ENCODE measurements around the gene NSD2. TPM values are rescaled to one million over a fixed set of nuclear protein-coding genes. Genes with fewer than 3 reads are reported as not detected.
"Not testable (repeated sequence)": the region's sequence is repeated elsewhere in the genome, so short reads cannot be mapped to it uniquely, and the experiment has no call there.

The NSD2 gene
- polyA plus RNA-seq, 1 donor (not counting 4 experiments of a cell fraction or from before 2014, with no cell fraction given), result 22.6 TPM

DNA sequence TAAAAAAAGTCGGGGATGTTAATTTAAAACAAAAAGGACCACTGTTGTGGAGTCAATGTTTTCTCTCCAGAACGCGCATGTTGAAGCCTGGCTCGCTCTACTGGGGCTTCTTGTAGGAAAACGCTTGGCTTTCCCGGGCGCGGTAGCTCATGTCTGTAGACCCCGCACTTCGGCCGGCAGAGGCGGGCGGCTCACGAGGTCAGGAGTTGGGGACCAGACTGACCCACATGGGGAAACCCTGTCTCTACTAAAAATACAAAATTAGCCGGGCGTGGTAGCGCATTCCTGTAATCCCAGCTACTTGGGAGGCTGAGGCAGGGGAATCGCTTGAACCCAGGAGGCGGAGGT lies 122.0 kb downstream of the NSD2 start:
- Histone ChIP-seq H2AFZ (ENCODE audit: control insufficient read depth, low read length) (no peak overlapping the region), H3K9me1 (ENCODE audit: control insufficient read depth, extremely low read depth, insufficient read depth, low read length) (no peaks in the 10 kb centered on the region), H4K20me1 (ENCODE audit: control insufficient read depth, extremely low read depth, insufficient read depth, low read length) (no peaks in the 10 kb centered on the region), H3K4me2 (ENCODE audit: control insufficient read depth, extremely low read depth, insufficient read depth, low read depth, low read length) (no peak overlapping the region), H3K9me3 (ENCODE audit: control insufficient read depth, low read depth, low read length) (no peaks in the 10 kb centered on the region), H3K4me1 (ENCODE audit: control insufficient read depth, extremely low read depth, insufficient read depth, low read length) (peaks cover 3% of the 10 kb centered on the region), H3K4me3 (ENCODE audit: control insufficient read depth in 2 of 3, extremely low read depth in 1 of 3, insufficient read depth in 2 of 3, low read depth in 1 of 3, low read length in 3 of 3) (no peak overlapping the region), H3K27me3 (ENCODE audit: control insufficient read depth, extremely low read depth, insufficient read depth, low read length) (no peaks in the 10 kb centered on the region), H3K27ac (ENCODE audit: control insufficient read depth, insufficient read depth, low read length) (no peak overlapping the region), H3K79me2 (ENCODE audit: control insufficient read depth, insufficient read depth, low read length) (peaks cover 62% of the 10 kb centered on the region), H3K9ac (ENCODE audit: control insufficient read depth, extremely low read depth, insufficient read depth, low read length) (no peak overlapping the region), H3K36me3 (ENCODE audit: control insufficient read depth in 2 of 2, extremely low read depth in 1 of 2, insufficient read depth in 2 of 2, low read length in 2 of 2) (peaks cover 1 to 3% of the 10 kb centered on the region in 2 experiments)
- no peak for DNase-seq (ENCODE audit: low read depth, low spot score)
- no peak for FAIRE-seq
- dilution Hi-C loops (cut with MboI; ENCODE audit: extremely low pct_ligation_motif_present, low sequenced_read_pairs), result no loop called here
- TF ChIP-seq EZH2 (IDR thresholded peaks at IDR 0.05; ENCODE audit: low read length), result no peak
- TF ChIP-seq, protein P1, sequence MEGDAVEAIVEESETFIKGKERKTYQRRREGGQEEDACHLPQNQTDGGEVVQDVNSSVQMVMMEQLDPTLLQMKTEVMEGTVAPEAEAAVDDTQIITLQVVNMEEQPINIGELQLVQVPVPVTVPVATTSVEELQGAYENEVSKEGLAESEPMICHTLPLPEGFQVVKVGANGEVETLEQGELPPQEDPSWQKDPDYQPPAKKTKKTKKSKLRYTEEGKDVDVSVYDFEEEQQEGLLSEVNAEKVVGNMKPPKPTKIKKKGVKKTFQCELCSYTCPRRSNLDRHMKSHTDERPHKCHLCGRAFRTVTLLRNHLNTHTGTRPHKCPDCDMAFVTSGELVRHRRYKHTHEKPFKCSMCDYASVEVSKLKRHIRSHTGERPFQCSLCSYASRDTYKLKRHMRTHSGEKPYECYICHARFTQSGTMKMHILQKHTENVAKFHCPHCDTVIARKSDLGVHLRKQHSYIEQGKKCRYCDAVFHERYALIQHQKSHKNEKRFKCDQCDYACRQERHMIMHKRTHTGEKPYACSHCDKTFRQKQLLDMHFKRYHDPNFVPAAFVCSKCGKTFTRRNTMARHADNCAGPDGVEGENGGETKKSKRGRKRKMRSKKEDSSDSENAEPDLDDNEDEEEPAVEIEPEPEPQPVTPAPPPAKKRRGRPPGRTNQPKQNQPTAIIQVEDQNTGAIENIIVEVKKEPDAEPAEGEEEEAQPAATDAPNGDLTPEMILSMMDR (optimal IDR thresholded peaks at IDR 0.05 in 1 of 3, IDR thresholded peaks at IDR 0.05 in 1 of 3, conservative IDR thresholded peaks at IDR 0.05 in 1 of 3; ENCODE audit: extremely low read depth in 1 of 3, insufficient read depth in 2 of 3, low read length in 3 of 3), result no peak

DNA sequence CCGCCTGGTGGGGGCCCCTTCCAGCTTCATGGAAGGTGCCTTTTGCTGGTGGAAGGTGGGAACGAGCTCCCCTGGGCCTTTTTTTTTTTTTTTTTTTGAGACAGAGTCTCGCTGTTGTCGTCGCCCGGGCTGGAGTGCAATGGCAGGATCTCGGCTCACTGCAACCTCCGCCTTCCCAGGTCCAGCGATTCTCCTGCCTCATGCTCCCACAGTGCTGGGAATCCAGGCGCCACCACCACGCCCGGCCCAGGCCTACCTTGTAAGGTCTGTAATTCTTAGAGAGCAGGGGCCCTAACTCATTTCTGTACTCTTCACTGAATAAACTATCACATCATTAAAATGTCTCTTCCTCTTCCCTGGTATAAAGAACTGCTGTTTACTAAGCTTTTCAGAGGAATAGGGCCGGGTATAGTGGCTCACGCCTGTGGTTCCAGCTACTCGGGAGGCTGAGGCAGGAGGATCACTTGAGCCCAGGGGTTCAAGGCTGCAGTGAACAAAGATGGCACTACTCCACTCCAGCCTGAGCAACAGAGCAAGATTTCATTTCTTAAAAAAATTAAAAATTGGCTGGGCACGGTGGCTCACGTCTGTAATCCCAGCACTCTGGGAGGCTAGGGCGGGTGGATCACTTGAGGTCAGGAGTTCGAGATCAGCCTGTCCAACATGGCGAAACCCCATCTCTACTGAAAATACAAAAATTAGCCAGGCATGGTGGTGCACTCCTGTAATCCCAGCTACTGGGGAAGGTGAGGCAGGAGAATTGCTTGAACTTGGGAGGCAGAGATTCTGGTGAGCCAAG lies 122.7 kb downstream of the NSD2 start:
- FAIRE-seq; H2AFZ ChIP-seq (ENCODE audit: control insufficient read depth, low read length); H3K36me3 ChIP-seq (ENCODE audit: control insufficient read depth in 2 of 2, extremely low read depth in 1 of 2, insufficient read depth in 2 of 2, low read length in 2 of 2); H3K27ac ChIP-seq (ENCODE audit: control insufficient read depth, insufficient read depth, low read length); H3K4me1 ChIP-seq (ENCODE audit: control insufficient read depth, extremely low read depth, insufficient read depth, low read length); H3K4me3 ChIP-seq (ENCODE audit: control insufficient read depth in 2 of 3, extremely low read depth in 1 of 3, insufficient read depth in 2 of 3, low read depth in 1 of 3, low read length in 3 of 3); H3K9me1 ChIP-seq (ENCODE audit: control insufficient read depth, extremely low read depth, insufficient read depth, low read length); DNase-seq (ENCODE audit: low read depth, low spot score); H3K9me3 ChIP-seq (ENCODE audit: control insufficient read depth, low read depth, low read length); H3K9ac ChIP-seq (ENCODE audit: control insufficient read depth, extremely low read depth, insufficient read depth, low read length); H3K4me2 ChIP-seq (ENCODE audit: control insufficient read depth, extremely low read depth, insufficient read depth, low read depth, low read length); dilution Hi-C loops (cut with MboI; ENCODE audit: extremely low pct_ligation_motif_present, low sequenced_read_pairs); H3K27me3 ChIP-seq (ENCODE audit: control insufficient read depth, extremely low read depth, insufficient read depth, low read length); H4K20me1 ChIP-seq (ENCODE audit: control insufficient read depth, extremely low read depth, insufficient read depth, low read length): not testable (repeated sequence)
- H3K79me2 ChIP-seq (ENCODE audit: control insufficient read depth, insufficient read depth, low read length), result peaks cover 68% of the 10 kb centered on the region

DNA sequence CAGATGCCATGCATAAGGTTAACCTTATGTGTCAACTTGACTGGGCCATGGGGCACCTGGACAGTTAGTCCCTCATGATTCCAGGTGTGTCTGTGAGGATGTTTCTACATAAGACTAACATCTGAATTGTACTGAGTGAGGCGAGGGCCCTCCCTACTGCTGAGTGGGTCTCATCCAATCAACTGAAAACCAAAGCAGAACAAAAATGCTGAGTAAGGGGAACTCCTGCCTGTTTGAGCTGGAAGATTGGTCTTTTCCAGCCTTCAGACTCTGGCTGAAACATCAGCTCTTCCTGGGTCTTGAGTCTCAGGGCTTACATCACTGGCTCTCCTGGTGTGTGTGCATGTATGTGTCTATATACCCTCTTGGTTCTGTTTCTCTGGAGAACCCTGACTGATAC lies 123.7 kb downstream of the NSD2 start:
- Histone ChIP-seq H3K9me3 (ENCODE audit: control insufficient read depth, low read depth, low read length) (no peaks in the 10 kb centered on the region), H3K4me1 (ENCODE audit: control insufficient read depth, extremely low read depth, insufficient read depth, low read length) (peaks cover 9% of the 10 kb centered on the region), H2AFZ (ENCODE audit: control insufficient read depth, low read length) (no peak overlapping the region), H3K4me2 (ENCODE audit: control insufficient read depth, extremely low read depth, insufficient read depth, low read depth, low read length) (no peak overlapping the region), H3K79me2 (ENCODE audit: control insufficient read depth, insufficient read depth, low read length) (peaks cover 77% of the 10 kb centered on the region), H3K36me3 (ENCODE audit: control insufficient read depth in 2 of 2, extremely low read depth in 1 of 2, insufficient read depth in 2 of 2, low read length in 2 of 2) (peaks cover 0 to 2% of the 10 kb centered on the region in 2 experiments), H4K20me1 (ENCODE audit: control insufficient read depth, extremely low read depth, insufficient read depth, low read length) (no peaks in the 10 kb centered on the region), H3K27me3 (ENCODE audit: control insufficient read depth, extremely low read depth, insufficient read depth, low read length) (no peaks in the 10 kb centered on the region), H3K4me3 (ENCODE audit: control insufficient read depth in 2 of 3, extremely low read depth in 1 of 3, insufficient read depth in 2 of 3, low read depth in 1 of 3, low read length in 3 of 3) (no peak overlapping the region), H3K27ac (ENCODE audit: control insufficient read depth, insufficient read depth, low read length) (no peak overlapping the region), H3K9me1 (ENCODE audit: control insufficient read depth, extremely low read depth, insufficient read depth, low read length) (no peaks in the 10 kb centered on the region), H3K9ac (ENCODE audit: control insufficient read depth, extremely low read depth, insufficient read depth, low read length) (no peak overlapping the region)
- no peak for FAIRE-seq
- TF ChIP-seq EZH2 (IDR thresholded peaks at IDR 0.05; ENCODE audit: low read length), result no peak
- TF ChIP-seq, protein P1 (optimal IDR thresholded peaks at IDR 0.05 in 1 of 3, IDR thresholded peaks at IDR 0.05 in 1 of 3, conservative IDR thresholded peaks at IDR 0.05 in 1 of 3; ENCODE audit: extremely low read depth in 1 of 3, insufficient read depth in 2 of 3, low read length in 3 of 3), result no peak
- dilution Hi-C loops (cut with MboI; ENCODE audit: extremely low pct_ligation_motif_present, low sequenced_read_pairs), result no loop called here
- no peak for DNase-seq (ENCODE audit: low read depth, low spot score)
